Activated T-cell treated with anti-CD3 and anti-CD28 coated beads for 48 hours (primary cell): Measurements from ENCODE around the gene DTHD1.
A peak's percentile ranks its signal among the peaks of the same experiment; 100 is the strongest.

Source experiments
- DNase-seq: peaks from one replicate; pipeline ENCODE4 v3.0.0-alpha.2; 2020; ENCODE audit warnings: low read depth

DTHD1 gene

GRCh38 chr4:36348403-36348938 is 67.1 kb downstream of the DTHD1 start:
- DNase-seq = peak; percentile 26

DNA sequence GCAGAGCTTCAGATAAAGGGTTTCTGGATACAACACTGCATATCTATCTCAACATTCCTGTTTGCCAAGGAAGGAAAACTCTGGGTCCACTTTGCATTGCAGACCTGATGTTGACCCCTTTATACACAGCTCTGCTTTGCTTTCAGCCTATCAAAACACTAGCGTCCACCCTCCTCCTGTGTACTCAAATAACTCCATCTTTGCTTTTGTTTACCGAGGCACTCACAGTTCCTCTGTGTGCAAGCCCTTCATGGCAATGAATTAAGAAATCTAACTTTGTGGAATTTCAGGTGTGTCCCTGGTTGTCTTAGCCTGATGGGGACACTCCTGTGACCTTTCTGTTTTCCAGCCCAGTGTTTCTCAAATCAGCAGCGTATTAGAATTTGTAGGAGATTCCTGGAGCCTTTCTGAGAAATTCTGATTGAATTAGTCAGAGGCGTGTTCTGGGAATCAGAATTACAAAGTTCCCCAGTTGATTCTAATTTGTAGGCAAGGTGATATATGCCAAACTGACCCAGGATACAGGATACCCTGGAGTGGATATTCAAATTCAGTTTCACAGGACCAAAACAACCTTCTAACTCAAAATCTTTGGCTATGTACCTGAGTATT is 68.6 kb downstream of the DTHD1 start:
- DNase-seq = no peak

GRCh38 chr4:36351082-36351666 is 69.8 kb downstream of the DTHD1 start:
- peak; percentile 59 for DNase-seq

GRCh38 chr4:36353998-36354397 is 72.6 kb downstream of the DTHD1 start:
- DNase-seq = no peak

- DNase-seq = no peak
These were observed 76.8 kb downstream of the DTHD1 start for GRCh38 chr4:36358173-36358572.

- no peak for DNase-seq
These were observed 79.3 kb downstream of the DTHD1 start for GRCh38 chr4:36360755-36361154.

GRCh38 chr4:36363024-36363423 is 81.6 kb downstream of the DTHD1 start:
- no peak for DNase-seq

DNA sequence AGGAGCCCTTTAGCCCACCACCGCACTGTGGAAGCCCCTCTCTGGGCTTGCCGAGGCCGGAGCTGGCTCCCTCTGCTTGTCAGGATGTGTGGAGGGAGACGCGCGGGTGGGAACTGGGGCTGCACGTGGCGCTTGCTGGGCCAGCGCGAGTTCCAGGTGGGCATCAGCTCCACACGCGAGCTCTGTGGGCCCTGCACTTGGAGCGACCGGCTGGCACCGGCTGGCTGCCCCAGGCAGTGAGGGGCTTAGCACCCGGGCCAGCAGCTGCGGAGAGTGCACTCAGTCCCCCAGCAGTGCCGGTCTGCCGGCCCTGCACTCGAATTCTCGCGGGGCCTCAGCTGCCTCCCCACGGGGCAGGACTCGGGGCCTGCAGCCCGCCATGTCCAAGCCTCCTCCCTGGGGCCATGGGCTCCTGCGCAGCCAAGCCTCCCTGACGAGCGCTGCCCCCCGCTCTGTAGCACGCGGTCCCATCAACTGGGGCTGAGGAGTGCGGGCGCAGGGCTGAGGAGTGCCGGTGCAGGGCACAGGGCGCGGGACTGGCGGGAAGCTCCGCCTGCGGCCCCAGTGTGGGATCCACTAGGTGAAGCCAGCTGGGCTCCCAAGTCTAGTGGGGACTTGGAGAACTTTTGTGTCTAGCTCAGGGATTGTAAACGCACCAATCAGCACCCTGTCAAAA is 93.6 kb downstream of the DTHD1 start:
- DNase-seq = no peak

DNA sequence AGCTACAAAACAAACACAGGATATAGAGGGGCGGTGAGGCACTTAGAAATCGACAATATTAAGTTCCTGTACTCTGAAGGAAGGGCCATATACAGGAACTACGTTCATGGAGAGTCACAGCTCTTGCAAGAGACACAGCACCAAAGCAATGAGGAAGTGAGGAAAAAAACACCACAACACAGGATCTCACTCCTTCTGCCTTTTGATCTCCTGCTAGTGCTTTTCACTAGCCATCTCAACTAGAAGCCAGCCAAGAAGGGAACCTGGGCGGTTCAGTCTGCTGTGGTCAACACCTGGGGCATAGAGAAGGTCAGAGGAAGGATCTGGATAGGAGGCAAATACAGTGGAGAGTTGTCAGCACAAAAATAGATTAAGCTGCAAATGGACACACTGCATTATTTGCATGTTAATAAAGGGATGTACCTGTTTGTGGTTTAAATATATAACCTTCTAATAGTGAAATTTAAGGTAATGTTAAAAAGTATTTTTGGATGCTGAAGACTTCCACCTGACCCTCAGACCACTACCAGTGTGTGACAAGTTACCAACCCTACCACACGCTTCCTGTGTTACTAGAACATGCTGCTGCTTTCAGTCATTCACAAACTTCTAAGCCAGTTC is 104.6 kb downstream of the DTHD1 start:
- DNase-seq = no peak

DNA sequence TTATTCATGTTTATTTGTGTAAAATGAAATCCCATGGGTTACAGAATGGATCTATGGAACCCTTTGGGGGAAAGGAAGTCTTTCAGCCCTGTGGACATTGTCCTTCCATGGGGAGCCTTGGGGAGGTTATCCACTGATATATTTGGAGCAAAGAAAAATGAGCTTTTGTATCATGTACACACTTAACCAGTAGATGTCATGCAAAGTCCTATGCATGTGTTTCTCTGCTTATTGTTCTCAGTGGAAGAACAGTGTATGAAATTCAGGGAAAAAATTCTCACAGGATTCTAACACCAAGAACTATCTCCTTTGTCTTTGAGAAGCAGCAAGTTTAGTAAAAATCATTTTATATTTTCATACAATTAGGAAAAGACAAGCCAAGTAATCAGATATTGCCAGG is 105.3 kb downstream of the DTHD1 start:
- DNase-seq = no peak

DNA sequence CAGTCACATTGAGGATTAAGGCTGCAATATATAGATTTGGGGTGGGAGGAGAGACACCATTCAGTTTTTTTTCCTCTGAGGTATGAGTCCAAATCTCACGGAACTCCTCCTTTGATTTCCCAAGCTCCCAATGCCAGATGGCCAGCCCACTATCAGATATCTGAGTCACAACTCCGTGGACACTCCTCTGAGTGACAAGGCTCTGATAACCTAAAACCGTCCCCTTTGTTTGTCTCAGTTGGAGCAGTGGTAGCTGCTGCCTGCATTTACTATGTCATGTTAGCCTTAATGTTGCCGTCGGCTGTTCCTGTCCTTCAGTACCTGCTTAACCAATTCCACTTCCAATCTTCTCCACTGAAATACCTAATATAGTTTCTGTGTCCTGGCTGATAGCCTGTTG is 107.3 kb downstream of the DTHD1 start:
- no peak for DNase-seq

- no peak for DNase-seq
These were observed 110.0 kb downstream of the DTHD1 start for GRCh38 chr4:36391411-36391810.

DNA sequence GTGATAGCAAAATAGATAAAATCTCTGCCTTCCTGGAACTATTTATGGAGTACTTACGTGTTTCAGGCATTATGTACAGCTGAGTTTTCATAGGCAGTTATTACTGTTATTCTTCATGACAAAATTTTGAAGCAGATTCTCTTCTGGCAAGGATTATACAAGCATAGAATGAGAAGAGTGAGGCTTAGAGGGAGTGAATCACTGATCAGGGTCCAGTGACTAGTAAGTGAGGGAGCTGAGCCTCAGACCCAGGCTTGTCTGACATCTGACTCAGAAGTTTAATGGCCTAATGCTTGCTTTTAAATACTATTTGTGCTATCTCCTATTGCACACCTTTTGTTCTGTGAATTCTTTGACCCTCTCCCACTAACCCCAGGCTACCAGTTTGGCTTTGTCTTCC is 110.6 kb downstream of the DTHD1 start:
- no peak for DNase-seq

- DNase-seq = no peak
These were observed 111.5 kb downstream of the DTHD1 start for GRCh38 chr4:36392916-36393315.
